ENCODE measurements around the gene INTS6. TPM values are rescaled to one million over a fixed set of nuclear protein-coding genes. Genes with fewer than 3 reads are reported as not detected.

Gene INTS6
- total RNA-seq, 4 donors from 2014 or later: 15.3 to 37.0 (median 25.2) TPM

GRCh38 chr13:51425410-51426042 lies 27.3 kb downstream of the INTS6 start:
- no peak overlapping the region for H3K4me3 ChIP-seq
- no peak for DNase-seq
- H3K9me3 ChIP-seq: no peaks in the 10 kb centered on the region
- H3K27ac ChIP-seq: peak overlapping the region in 3 of 4 donors; percentile 8 to 22 (median 10)
- no peaks in the 10 kb centered on the region for H3K27me3 ChIP-seq
- in situ Hi-C loops (cut with MboI; ENCODE audit: low pct_ligation_motif_present in 1 of 4, low pct_unique_long_range_greater_than_20kb in 1 of 4, low sequenced_read_pairs in 3 of 4) (loop anchor here (25.0 kb wide), 3 partner anchors 362 to 1012 kb away; partner anchors contain the start of gene NEK5 (in 1 of the 4)), intact Hi-C loops (cut with DNase I; ENCODE audit: low total_unique reads) (no loop called here)
- H3K36me3 ChIP-seq: peaks cover 0 to 6% (median 2%) of the 10 kb centered on the region in 4 donors
- TF ChIP-seq EP300 (IDR thresholded peaks at IDR 0.05; ENCODE audit: low read depth): no peak
- no peak for TF ChIP-seq POLR2A (IDR thresholded peaks at IDR 0.05)
- TF ChIP-seq CTCF (IDR thresholded peaks at IDR 0.05): no peak
- TF ChIP-seq POLR2AphosphoS5 (IDR thresholded peaks at IDR 0.05): peak in 1 of 3 donors; percentile 27
- WGBS, 2 donors (ENCODE audit: low coverage in 1 of 2): 58 to 61% methylated on average over 4 of the region's 4 CpGs
- peaks cover 0 to 39% (median 19%) of the 10 kb centered on the region in 4 donors for H3K4me1 ChIP-seq

GRCh38 chr13:51423766-51424165 lies 29.1 kb downstream of the INTS6 start:
- H3K27ac ChIP-seq: no peak overlapping the region
- peaks cover 1 to 45% (median 22%) of the 10 kb centered on the region in 4 donors for H3K4me1 ChIP-seq

GRCh38 chr13:51422484-51422883 lies 30.4 kb downstream of the INTS6 start:
- H3K4me3 ChIP-seq: no peak overlapping the region
- peaks cover 6 to 49% (median 25%) of the 10 kb centered on the region in 4 donors for H3K4me1 ChIP-seq
- TF ChIP-seq EP300 (IDR thresholded peaks at IDR 0.05; ENCODE audit: low read depth): no peak
- no peak for TF ChIP-seq POLR2AphosphoS5 (IDR thresholded peaks at IDR 0.05)
- no peak for TF ChIP-seq POLR2A (IDR thresholded peaks at IDR 0.05)
- TF ChIP-seq CTCF (IDR thresholded peaks at IDR 0.05): no peak
- no peak overlapping the region for H3K27ac ChIP-seq
- 93 to 100% methylated on average over 1 of the region's 1 CpG for WGBS, 2 donors (ENCODE audit: low coverage in 1 of 2)
- no peaks in the 10 kb centered on the region for H3K36me3 ChIP-seq
- in situ Hi-C loops (cut with MboI; ENCODE audit: low pct_ligation_motif_present in 1 of 4, low pct_unique_long_range_greater_than_20kb in 1 of 4, low sequenced_read_pairs in 3 of 4) (no loop called here), intact Hi-C loops (cut with DNase I; ENCODE audit: low total_unique reads) (no loop called here)
- no peaks in the 10 kb centered on the region for H3K9me3 ChIP-seq
- DNase-seq: no peak
- H3K27me3 ChIP-seq: no peaks in the 10 kb centered on the region

More at GRCh38 chr13:51423766-51424165, 29.1 kb downstream of the INTS6 start:
- Histone ChIP-seq H3K36me3 (no peaks in the 10 kb centered on the region), H3K4me3 (no peak overlapping the region), H3K27me3 (no peaks in the 10 kb centered on the region), H3K9me3 (no peaks in the 10 kb centered on the region)
- DNase-seq: no peak
- in situ Hi-C loops (cut with MboI; ENCODE audit: low pct_ligation_motif_present in 1 of 4, low pct_unique_long_range_greater_than_20kb in 1 of 4, low sequenced_read_pairs in 3 of 4) (no loop called here), intact Hi-C loops (cut with DNase I; ENCODE audit: low total_unique reads) (no loop called here)
- TF ChIP-seq POLR2A (IDR thresholded peaks at IDR 0.05): no peak
- TF ChIP-seq CTCF (IDR thresholded peaks at IDR 0.05): no peak
- no peak for TF ChIP-seq POLR2AphosphoS5 (IDR thresholded peaks at IDR 0.05)
- no peak for TF ChIP-seq EP300 (IDR thresholded peaks at IDR 0.05; ENCODE audit: low read depth)

GRCh38 chr13:51420681-51421490 lies 31.9 kb downstream of the INTS6 start:
- in situ Hi-C loops (cut with MboI; ENCODE audit: low pct_ligation_motif_present in 1 of 4, low pct_unique_long_range_greater_than_20kb in 1 of 4, low sequenced_read_pairs in 3 of 4) (no loop called here), intact Hi-C loops (cut with DNase I; ENCODE audit: low total_unique reads) (no loop called here)
- 82 to 97% methylated on average over 4 to 6 of the region's 6 CpGs for WGBS, 2 donors (ENCODE audit: low coverage in 1 of 2)
- Histone ChIP-seq H3K4me1 (peaks cover 6 to 36% (median 15%) of the 10 kb centered on the region in 4 donors), H3K4me3 (no peak overlapping the region), H3K9me3 (no peaks in the 10 kb centered on the region), H3K27ac (no peak overlapping the region), H3K27me3 (no peaks in the 10 kb centered on the region), H3K36me3 (peaks cover 0 to 10% (median 0%) of the 10 kb centered on the region in 4 donors)
- DNase-seq: no peak
- TF ChIP-seq POLR2A (IDR thresholded peaks at IDR 0.05) (no peak), CTCF (IDR thresholded peaks at IDR 0.05) (no peak), EP300 (IDR thresholded peaks at IDR 0.05; ENCODE audit: low read depth) (no peak), POLR2AphosphoS5 (IDR thresholded peaks at IDR 0.05) (no peak)
